Urothelium cell line (cell line): ENCODE measurements around the gene RNF175.

Source experiments
- DNase-seq: peaks from one replicate; pipeline ENCODE4 v3.0.0; 2011; ENCODE audit warnings: low spot score, mixed read lengths
- FAIRE-seq: peaks from 2 replicates; lab custom pipeline; 2011; peaks lifted over from hg19 to GRCh38; lab: Jason Lieb, UNC

The RNF175 gene

DNA sequence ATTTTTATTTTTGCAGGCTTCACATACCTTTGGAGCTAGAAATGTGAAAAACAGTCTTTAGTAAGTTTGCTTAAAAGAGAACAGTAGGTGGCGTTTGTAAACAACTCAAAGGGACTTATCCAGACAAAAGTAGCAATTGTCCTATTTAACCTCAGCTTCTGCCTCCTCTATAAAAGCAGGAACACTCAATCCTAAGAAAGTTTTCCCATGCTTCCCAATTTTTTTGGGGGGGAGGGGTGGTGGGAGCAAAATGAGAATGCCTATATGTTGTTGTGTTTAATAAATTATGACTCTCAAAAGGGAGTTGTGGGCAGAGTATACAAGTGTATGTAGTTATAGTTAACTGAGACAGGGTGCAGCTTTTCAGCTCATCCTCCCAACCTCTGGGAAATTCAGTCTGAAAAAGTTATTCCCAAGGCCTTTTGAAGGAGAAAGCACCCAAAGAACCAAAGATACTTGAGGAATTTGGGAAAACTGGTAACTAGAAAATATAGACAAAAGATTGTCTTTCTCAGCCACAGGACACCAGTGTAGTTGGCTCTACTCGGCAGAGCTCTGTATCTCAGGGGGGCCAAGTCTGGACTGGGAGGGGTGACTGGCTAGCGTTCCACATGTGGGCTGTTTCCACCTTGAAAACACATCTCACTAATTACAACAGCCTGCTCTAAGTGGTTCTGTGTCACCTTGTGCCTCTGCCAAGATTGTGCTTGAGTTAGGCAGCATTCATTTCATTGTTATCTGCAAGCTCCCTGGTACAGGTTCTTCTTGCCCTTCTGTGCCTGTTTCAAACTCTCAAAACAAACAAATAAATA lies 26.3 kb upstream of the RNF175 start:
- FAIRE-seq = no peak
- DNase-seq = peak; percentile 33

DNA sequence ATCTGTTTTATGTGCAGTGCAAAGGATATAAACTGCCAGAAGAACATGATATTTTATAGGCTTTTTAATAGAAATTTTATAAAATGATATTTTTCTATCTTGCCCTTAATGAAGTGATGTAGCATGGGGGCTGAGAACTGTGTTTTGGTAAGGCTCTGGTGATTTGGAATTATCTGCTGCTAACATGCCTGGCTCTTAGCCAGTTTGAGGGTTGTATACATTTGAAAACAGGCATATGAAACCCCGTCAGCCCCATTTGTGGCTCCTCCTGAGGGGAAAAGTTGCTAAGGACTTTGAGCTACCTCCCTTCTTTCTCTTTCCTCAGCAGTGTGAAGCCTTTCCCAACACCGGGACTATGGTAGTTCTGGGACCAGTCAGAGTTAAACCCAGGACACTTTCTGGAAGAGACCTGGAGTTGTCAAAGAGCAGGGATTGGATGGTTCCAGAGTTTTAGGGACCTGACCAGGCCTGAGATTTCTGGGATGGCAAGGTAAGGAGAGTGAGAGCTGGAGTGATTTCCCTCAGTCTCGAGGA lies 24.4 kb upstream of the RNF175 start:
- FAIRE-seq = no peak
- no peak for DNase-seq

DNA sequence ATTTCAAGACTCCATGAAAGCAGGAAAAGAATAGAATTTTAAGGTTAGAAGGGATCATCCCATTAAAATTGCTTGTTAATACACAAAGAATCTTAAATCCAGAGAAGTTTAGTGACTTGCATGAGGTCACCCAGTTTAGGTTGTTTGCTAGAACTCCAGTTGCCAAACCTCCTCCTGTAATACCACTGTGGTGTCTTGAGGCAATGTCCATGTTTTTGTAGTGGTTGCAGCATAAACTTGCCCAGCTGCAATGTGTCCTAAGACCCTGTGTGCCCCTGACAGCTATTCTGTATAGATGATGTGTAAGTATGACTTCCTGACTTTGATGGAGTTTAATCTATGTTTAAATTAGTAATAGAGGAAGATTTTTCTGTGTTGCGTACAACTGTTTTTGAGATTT lies 22.8 kb upstream of the RNF175 start:
- no peak for FAIRE-seq

DNA sequence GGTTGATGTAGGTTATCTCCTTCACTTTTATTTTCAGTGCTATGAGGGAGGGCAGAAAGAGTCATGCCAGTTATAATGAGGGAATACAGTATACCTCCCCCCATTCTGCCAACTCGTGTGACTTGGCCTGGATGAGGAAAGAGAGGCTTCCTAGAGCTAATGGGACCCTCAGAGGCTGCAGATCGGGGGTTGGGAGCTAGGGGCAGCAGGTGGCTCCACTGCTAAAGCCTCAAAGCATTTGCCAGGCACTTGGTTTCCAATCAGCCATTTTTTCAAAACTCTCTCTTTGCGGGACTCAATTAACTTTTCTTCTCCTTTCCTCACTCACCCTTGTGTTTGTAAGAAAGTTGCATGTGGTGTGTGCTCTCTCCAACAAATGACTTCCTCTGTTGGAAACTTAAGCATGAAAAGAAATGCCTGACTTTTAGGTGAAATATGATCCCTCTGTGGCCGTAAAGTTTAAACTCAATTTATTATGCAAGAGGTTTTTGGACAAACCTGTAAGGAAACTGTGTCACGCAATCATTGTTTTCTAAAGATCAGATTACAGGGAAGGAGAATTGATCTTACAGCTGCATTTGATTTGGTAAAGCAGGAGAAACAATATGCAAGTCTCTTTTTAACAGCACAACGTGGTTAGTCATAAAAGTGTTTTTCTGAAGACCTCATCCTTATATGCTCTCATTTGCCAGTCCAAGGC lies 22.0 kb upstream of the RNF175 start:
- no peak for FAIRE-seq
- no peak for DNase-seq

More for the DNA sequence above, 22.8 kb upstream of the RNF175 start:
- no peak for DNase-seq

DNA sequence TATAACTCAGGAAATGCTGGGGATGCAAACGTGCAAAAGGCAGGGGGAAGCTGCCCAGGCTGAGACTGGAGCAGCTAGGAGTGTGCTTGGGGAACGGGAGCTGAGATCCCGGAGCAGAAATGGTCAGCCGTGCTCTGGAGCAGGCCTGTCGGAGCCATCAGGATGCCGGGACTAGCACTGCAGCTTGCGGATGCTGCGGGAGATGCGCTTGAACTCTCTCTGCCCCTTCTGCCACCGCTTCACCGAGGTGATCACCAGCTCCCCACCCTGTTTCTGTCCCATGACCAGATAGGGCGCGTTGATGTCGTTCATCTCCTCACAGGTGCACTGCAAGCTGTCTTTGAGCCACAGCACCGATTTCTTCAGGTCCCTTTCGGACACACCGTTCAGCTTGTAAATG lies 21.5 kb upstream of the RNF175 start:
- DNase-seq = no peak

DNA sequence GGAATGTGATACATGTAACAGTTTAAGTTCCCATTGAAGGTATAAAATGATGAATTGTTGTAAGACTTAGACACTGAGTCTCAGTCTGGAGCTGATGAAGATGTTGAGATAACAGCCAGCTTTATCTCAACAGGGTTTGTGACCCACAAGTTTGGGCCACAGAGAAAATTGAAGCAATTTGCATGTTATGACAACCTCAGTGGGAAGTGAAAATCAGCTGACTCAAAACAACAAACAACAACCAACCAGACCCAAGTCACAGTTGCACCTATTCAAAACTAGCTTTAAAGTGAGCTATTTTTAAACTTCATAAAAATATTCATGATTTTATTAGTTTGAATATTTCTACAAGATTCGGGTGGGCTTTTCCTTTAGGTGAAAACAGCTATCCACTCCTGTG lies 21.1 kb upstream of the RNF175 start:
- no peak for FAIRE-seq
- no peak for DNase-seq

More for the DNA sequence above, 21.5 kb upstream of the RNF175 start:
- no peak for FAIRE-seq

DNA sequence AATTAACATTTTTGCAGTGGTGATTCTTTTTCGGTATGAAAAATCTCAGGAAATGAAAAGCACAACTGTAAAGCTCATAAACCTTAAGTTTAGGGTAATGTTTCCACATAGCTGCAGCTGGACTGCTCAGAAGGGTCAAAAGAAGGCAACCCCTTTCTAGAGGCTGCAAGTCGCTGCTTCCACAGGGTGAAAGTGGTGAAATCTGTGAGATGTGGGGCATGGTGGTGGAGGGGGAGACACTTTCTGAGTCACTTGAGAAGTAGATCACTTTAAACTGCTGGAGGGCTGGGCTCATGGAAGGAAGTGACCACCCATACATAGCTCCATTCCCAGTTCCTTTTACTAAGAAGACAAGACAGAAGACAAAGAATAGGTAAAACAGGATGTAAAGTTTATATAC lies 20.4 kb upstream of the RNF175 start:
- no peak for FAIRE-seq
- DNase-seq = no peak

DNA sequence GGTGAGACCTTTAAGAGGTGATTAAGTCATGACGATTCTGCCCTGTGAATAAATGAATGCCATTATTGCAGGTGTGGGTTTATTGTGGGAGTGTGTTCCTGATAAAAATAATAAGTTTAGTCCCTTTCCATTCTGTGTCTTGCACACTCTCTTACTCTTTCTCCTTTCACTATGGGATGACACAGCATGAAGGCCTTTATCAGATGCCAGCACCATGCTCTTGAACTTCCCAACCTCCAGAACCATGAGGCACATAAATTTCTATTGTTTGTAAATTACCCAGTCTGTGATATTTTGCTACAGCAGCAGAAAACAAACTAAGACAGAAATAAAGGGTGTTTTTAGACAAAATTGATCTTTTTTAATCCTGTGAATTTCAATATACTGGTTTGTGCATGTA lies 18.6 kb upstream of the RNF175 start:
- FAIRE-seq (no peak), DNase-seq (no peak)

DNA sequence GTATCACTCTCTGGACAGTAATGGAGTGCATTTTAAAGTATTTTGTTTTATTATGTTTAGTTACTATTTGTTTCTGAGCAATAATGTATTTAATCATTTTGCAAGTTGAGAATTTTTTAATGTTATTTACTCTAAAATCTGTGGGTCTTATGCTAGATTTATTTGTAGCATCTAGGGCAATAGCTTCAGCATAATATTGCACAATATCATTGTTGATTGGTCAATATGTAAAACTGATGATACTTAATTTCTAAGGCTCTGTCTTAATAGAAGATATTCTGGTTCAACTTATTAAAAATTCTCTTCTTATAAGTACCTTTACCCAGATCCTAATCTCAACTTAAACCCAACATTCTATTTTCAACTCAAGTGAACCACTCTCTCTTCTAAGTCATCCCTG lies 17.6 kb upstream of the RNF175 start:
- DNase-seq (no peak), FAIRE-seq (no peak)

DNA sequence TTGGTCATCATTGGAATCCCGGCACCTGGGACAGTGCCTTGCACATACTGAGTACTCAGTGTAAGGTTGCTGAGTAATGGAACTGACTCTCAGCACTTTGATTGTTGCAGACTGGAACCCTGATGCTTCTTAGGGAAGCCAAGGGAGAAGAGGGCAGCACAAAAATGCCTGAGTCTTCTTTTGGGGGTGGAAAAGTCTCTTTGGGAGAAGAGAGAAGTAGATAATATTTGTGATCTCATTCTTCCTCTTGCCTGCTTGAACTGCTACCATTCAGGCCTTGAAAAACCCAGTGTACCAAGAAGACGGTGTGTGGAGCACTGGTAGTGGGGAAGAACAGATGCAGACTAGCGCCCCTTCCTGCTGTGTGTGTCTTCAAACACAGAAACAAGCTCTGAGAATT lies 16.8 kb upstream of the RNF175 start:
- FAIRE-seq = no peak

DNA sequence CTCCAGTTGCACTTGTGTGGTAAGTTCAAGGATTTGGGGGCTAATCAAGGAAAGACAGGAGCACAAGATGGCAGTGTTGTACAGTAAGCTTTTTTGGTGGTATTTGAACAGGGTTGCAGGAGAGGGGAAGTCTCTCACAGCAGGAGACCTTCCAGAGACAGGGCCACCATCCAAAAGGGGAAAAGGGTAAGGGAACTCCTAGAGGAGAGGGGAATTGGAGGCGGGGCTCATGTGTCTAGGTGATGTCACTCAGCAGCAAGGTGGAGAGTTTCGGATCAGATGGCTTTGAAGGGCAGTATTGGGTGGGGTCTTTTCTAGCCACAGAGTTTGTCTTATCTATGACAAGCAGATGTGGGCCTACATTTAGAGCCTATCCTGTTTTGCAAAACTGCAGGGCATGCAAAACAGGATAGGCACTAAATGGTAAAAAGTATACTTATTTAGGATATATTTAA lies 13.4 kb upstream of the RNF175 start:
- DNase-seq = no peak
- FAIRE-seq = no peak

More for the DNA sequence above, 16.8 kb upstream of the RNF175 start:
- no peak for DNase-seq

DNA sequence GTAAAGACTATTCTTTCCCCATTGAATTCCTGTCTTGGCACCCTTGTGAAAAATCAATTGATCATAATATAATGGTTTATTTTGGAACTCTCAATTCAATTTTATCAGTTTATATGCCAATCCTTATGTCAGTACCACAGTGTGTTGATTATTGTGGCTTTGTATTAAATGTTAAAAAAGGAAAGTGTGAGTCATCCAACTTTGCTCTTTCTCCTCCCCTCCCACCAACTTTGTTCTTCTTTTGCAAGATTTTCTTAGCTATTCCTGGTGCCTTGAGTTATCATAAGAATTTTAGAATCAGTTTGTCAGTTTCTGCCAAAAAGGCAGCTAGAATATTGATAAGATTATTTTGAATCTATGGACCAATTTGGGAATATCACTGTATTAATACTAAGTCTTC lies 11.2 kb upstream of the RNF175 start:
- DNase-seq = no peak
- no peak for FAIRE-seq

DNA sequence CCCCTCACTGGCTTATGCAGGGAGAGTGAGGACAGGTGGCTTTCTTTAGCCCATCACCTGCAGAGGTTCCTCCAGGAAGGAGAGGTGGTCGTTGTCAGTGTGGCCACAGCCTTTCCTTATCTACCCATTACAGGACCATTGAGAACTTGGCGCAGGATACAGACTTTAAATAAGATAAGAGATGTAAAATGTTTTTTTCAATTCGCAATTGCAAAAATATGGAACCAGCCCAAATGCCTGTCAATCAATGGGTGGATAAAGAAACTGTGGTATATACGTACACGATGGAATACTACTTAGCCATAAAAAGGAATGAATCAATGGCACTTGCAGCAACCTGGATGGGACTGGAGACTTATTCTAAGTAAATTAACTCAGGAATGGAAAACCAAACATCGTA lies 6.9 kb upstream of the RNF175 start:
- FAIRE-seq (no peak), DNase-seq (no peak)

DNA sequence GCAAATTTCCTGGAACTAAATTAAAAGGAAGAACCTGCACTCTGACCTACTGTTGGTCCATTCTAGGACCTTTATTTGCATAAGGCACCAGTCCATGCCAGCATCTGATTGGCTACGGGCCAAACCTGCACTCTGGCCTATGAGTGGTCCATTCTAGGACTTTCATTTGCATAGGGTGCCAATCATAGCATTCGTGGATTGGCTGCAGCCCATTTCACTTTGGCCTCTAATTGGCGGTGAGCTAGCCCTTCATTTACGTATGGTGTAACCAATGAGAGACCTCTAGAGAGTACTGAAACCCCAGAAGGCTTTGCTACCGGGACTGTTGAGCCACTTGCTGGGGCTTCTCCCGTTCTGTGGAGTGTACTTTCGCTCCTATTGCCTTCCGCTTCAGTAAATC lies 6.1 kb upstream of the RNF175 start:
- DNase-seq (no peak), FAIRE-seq (no peak)

DNA sequence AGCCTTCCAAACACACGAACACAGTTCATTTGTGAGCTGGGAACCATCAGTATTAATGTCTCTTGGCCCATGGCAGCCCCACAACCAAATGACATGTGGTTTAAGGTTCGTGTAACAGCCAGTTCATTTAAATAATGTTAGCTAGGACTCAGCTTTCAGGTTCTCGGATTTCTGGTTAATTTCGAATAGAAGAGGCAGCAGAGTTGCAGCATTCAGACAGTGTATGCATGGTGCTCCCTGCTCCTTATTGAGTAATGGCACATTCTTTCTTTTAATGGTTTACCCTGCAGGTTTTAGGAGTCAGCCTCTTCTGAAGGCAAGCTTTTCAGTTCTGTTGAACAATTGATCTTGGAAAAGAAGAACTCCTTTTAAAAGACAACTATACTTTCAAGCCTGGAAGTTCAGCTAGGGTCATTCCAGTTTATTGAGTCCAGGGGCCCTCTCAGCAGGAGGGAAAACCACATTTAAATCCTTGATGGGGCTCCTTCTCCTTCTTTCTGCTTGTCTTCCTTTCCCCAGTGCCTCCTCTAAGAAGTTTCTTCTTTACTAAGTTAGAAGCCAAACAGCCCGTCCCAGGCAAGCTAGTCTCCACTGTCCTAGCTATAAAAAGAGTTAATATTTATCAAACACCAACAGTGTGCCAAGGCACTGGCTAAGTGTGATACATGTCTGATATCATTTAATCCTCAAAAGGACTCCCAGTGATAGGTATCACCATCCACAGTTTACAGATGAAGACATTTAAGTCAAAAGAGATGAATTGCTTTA lies 5.0 kb upstream of the RNF175 start:
- DNase-seq (no peak), FAIRE-seq (no peak)

DNA sequence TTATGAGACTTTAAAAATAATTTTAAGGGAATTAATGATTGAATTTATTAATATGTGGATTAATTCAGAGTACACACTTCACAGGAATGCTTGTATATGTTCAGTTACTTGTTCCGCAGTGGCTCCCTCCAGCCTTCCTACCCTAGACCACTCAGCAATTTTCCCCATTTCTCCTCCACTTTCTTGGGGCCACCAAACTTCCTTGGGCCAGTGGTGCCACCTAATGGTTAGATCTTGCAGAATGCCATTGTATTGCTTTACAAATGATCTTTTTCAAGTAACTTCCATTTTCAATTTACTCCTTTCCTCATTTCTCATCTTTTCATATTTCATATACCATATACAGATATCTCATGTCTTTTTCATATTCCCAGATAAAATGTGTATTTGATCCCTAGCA lies 3.6 kb upstream of the RNF175 start:
- DNase-seq (no peak), FAIRE-seq (no peak)

DNA sequence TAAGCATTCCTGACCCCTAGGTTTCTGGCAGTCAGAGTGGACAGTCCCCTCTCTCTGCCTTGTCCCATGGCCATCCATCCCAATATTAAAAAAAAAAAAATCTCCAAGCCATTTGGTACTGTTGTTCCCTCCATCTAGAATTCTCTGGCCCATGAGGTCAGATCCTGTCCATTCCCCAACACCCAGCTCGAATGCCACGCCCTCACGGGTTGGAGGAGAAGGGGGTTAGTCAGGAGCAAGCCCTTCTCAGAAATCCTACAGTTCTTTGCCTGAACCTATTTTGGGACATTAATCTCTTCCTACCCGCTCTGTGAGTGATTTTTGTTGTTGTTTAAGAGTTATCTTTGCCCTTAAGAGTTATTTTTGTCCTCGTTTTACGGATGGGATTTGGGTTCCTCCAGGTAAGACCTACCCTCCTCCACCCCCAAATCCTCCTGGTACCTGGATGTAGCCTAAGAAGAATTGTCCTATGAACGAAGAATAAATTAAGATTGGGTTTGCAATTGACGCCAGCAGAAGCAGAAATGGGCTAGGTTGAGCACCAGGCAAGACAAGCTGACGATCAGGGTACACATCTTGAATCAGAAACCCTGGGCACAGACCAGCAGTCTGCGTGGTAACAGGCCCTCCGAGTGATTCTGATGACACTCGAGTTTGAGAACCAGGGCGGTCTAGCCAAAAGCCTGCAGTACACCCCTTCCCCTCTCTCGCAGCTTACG lies 977 bp downstream of the RNF175 start:
- DNase-seq = no peak
- no peak for FAIRE-seq

DNA sequence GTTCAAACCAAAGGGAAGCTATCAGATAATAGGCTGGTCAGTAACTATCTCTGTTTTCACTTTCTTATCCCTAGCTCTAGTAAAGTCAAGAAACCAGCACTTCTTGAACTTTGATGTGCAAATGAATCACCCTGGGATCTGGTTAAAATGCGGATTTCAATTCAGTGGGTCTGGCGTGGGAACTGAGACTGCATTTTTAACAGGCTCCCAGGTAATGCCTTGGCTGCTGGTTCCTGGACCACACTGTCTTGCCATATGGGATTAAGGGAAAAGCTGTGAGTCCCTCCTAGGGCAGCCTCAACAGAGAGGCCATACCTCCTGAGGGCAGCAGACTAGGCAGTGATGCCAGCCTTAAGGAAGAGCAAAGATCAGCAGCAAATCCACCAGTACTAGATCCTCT lies 1.7 kb downstream of the RNF175 start:
- FAIRE-seq (no peak), DNase-seq (no peak)

DNA sequence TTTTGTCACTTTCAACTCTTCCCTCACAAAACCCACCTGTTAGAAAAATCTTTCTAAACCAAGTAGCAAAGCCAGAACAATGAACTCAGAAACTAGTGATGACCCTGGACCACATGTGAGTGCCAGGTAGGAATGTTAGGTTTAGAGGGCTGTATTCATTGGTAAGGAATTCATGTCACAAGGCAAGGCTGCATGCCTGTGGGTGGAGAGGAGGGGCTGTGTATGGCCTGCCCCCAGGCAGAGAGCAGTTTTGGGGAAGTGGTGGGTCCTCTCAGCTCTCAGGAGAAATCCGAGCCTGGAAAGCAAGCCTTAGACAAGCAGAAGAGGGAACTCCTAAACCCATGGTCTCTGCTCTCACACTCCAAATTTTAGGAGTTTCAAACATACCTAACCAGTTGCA lies 2.4 kb downstream of the RNF175 start:
- DNase-seq (peak; percentile 73), FAIRE-seq (peak; percentile 58)

DNA sequence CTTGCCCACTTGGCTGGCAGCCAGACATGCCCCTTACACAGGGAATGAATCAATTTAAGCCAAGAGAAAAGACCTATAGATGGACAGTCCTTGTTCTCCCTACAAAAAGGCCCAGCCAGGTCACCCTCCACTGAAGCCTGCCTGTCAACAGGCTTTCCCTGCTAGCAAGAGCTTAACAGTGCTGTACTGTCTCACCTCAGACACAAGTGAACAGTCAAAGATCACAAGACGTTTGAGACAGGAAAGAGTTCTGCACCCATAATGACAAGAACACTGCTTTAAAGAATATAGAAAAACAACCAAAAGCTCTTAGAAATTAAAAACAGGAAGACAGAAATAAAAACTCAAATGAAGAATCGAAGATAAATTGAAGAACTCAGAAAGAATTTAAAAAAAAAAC lies 4.6 kb downstream of the RNF175 start:
- DNase-seq (no peak), FAIRE-seq (no peak)
